Progenitor cell of endocrine pancreas (in vitro differentiated cells): Measurements from ENCODE around the gene FANCL. TPM values are rescaled to one million over a fixed set of nuclear protein-coding genes. Genes with fewer than 3 reads are reported as not detected.
"Not testable (repeated sequence)": the region's sequence is repeated elsewhere in the genome, so short reads cannot be mapped to it uniquely, and the experiment has no call there.

Experiments used
- DNase-seq: peaks from one replicate; pipeline ENCODE4 v3.0.0; 2021; ENCODE audit warnings: low spot score; ENCODE audit not compliant: unreplicated experiment
- H3K27ac Mint-ChIP-seq: 2 replicates; pipeline ENCODE4 v1.8.0; 2021; ENCODE audit warnings: mild to moderate bottlenecking, moderate library complexity, mixed read lengths
- H3K27me3 Mint-ChIP-seq: 2 replicates; pipeline ENCODE4 v1.8.0; 2021; ENCODE audit warnings: mixed read lengths
- H3K36me3 Mint-ChIP-seq: 2 replicates; pipeline ENCODE4 v1.8.0; 2022; ENCODE audit warnings: mixed read lengths; ENCODE audit not compliant: insufficient read depth
- H3K4me1 Mint-ChIP-seq: 2 replicates; pipeline ENCODE4 v1.8.0; 2021; ENCODE audit warnings: low read depth, mixed read lengths
- H3K4me3 Mint-ChIP-seq: 2 replicates; pipeline ENCODE4 v1.8.0; 2021; ENCODE audit warnings: low read depth, mild to moderate bottlenecking, moderate library complexity, mixed read lengths
- H3K9me3 Mint-ChIP-seq: 2 replicates; pipeline ENCODE4 v1.8.0; 2021; ENCODE audit warnings: low read depth, mixed read lengths
- CTCF ChIP-seq: fragments of 200-600 bp; sonication (generic); IDR thresholded peaks from one replicate; pipeline ENCODE4 v1.5.0; 2021; ENCODE audit warnings: antibody characterized with exemption, mild to moderate bottlenecking; ENCODE audit not compliant: unreplicated experiment
- total RNA-seq: library from RNA; stranded (reverse); gene quantifications from 2 replicates; pipeline ENCODE4 v1.2.1, GENCODE V29; 2021

FANCL gene
- total RNA-seq, 1 donor from 2014 or later = 40.0 TPM

DNA sequence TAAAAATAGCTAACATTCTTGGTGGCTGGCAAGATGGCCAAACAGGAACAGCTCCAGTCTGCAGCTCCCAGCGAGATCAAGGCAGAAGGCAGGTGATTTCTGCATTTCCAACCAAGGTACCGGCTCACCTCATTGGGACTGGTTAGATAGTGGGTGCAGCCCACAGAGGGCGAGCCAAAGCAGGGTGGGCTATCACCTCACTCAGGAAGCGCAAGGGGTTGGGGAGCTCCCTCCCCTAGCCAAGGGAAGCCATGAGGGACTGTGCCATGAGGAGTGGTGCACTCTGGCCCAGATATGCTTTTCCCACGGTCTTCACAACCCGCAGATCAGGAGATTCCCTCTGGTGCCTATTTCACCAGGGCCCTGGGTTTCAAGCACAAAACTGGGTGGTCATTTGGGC, 73.0 kb downstream of the FANCL start:
- Mint-ChIP-seq H3K36me3 (peaks cover 34% of the 10 kb centered on the region), H3K9me3 (peaks cover 18% of the 10 kb centered on the region)
- not testable (repeated sequence) for H3K27ac Mint-ChIP-seq, H3K4me3 Mint-ChIP-seq, H3K27me3 Mint-ChIP-seq, DNase-seq, H3K4me1 Mint-ChIP-seq

- Mint-ChIP-seq H3K4me3 (no peak overlapping the region), H3K9me3 (no peaks in the 10 kb centered on the region), H3K27ac (no peak overlapping the region), H3K4me1 (no peaks in the 10 kb centered on the region), H3K27me3 (no peaks in the 10 kb centered on the region), H3K36me3 (peaks cover 13% of the 10 kb centered on the region)
- DNase-seq = no peak
- TF ChIP-seq CTCF = no peak
Observed at GRCh38 chr2:58163913-58164312, 77.2 kb downstream of the FANCL start.

- no peak overlapping the region for H3K4me3 Mint-ChIP-seq
- H3K27me3 Mint-ChIP-seq = no peaks in the 10 kb centered on the region
- DNase-seq = no peak
- H3K4me1 Mint-ChIP-seq = peaks cover 2% of the 10 kb centered on the region
- H3K27ac Mint-ChIP-seq = no peak overlapping the region
- peaks cover 20% of the 10 kb centered on the region for H3K36me3 Mint-ChIP-seq
- no peaks in the 10 kb centered on the region for H3K9me3 Mint-ChIP-seq
- TF ChIP-seq CTCF = no peak
Observed at GRCh38 chr2:58158481-58158880, 82.6 kb downstream of the FANCL start.

GRCh38 chr2:58157754-58158153, 83.4 kb downstream of the FANCL start:
- H3K27me3 Mint-ChIP-seq = no peaks in the 10 kb centered on the region
- H3K4me3 Mint-ChIP-seq = no peak overlapping the region
- H3K4me1 Mint-ChIP-seq = peaks cover 2% of the 10 kb centered on the region
- H3K27ac Mint-ChIP-seq = no peak overlapping the region
- H3K36me3 Mint-ChIP-seq = peaks cover 20% of the 10 kb centered on the region
- H3K9me3 Mint-ChIP-seq = no peaks in the 10 kb centered on the region
- no peak for TF ChIP-seq CTCF
- DNase-seq = no peak

DNA sequence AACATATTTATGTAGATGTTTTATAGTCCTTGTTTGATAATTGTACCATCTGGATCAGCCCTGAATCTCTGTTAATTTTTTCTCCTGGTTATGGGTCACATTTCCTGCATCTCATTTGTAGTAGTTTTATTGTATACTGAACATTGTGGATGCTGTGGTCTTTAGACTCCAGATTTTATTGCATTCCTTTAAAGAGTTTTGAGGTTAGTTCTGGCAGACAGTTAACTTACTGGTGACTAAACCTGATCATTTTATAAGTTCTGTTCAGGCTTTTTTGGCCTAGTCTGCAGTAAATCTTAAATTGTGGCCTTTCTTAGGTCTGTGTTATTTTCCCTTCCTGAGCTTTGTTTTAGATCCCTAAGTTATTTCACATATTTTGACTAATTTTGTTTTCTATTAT, 84.3 kb downstream of the FANCL start:
- Mint-ChIP-seq H3K4me1 (peaks cover 2% of the 10 kb centered on the region), H3K27ac (no peak overlapping the region)
- no peak for TF ChIP-seq CTCF

DNA sequence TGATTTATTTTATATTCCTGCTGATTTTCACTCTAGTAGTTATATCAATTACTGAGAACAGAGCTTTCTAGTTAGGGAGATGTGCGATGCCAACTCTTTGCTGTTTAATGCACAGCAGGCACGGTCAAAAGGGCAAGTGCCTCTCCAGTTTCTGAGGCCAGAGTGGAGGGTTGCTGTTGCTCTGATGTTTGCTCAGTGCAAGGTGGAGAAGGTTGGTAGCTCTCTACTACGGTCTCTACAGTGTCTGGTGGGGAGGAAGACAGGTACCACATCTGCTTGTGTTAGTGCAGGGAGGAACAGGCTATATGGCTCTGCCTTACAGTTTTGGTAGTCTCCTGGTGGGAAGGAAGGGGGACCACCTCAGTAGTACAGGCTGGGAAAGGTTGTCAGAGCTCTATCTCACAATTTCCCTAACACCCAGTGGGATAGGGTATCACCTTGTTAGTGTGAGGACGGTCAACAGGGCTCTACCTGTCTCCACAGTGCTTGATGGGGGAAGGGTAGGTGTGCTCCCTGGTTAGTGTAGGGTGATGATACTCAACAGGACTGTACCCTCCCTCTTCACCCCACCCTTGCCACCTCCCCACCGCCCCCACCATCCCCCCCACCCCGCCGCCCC, 85.9 kb downstream of the FANCL start:
- peaks cover 18% of the 10 kb centered on the region for H3K36me3 Mint-ChIP-seq
- no peaks in the 10 kb centered on the region for H3K9me3 Mint-ChIP-seq
- no peak for DNase-seq
- no peak for TF ChIP-seq CTCF
- no peak overlapping the region for H3K27ac Mint-ChIP-seq
- no peak overlapping the region for H3K4me3 Mint-ChIP-seq
- no peaks in the 10 kb centered on the region for H3K27me3 Mint-ChIP-seq
- peaks cover 2% of the 10 kb centered on the region for H3K4me1 Mint-ChIP-seq

More for the DNA sequence above, 84.3 kb downstream of the FANCL start:
- H3K36me3 Mint-ChIP-seq = peaks cover 20% of the 10 kb centered on the region
- no peak for DNase-seq
- H3K4me3 Mint-ChIP-seq = no peak overlapping the region
- no peaks in the 10 kb centered on the region for H3K9me3 Mint-ChIP-seq
- no peaks in the 10 kb centered on the region for H3K27me3 Mint-ChIP-seq
